H1 (cell line): ENCODE data around the gene FSTL4. TPM values are rescaled to one million over a fixed set of nuclear protein-coding genes. Genes with fewer than 3 reads are reported as not detected.

Source experiments
- CTCF ChIA-PET: fragments of 300-600 bp; sonication (Branson Sonifier 250); formaldehyde crosslinking; loops from one replicate; lab custom pipeline; 2021; ENCODE audit not compliant: partially characterized antibody; lab: Charles Lee
- POLR2A ChIA-PET: fragments of 300-600 bp; sonication (Branson Sonifier 250); formaldehyde crosslinking; loops from one replicate; lab custom pipeline; 2021; ENCODE audit warnings: inconsistent platforms; ENCODE audit not compliant: partially characterized antibody; lab: Charles Lee
- DNase-seq, 2 experiments: peaks; one replicate each; pipeline versions ENCODE4 v3.0.0 to v3.0.0-alpha.2; 2010 to 2022; ENCODE audit warnings: low spot score in 2 of 2, low read depth in 1 of 2, mixed read lengths in 1 of 2
- FAIRE-seq: peaks from 2 replicates; lab custom pipeline; 2011; peaks lifted over from hg19 to GRCh38; lab: Jason Lieb, UNC
- H2AFZ ChIP-seq: 2 replicates; pipeline ENCODE4 v1.8.1; 2012; ENCODE audit warnings: low read length, inconsistent platforms
- H2AK5ac ChIP-seq: 2 replicates; pipeline ENCODE4 v1.6.1; 2013; ENCODE audit warnings: low read depth, low read length
- H2BK120ac ChIP-seq: replicated peaks from 2 replicates; pipeline ENCODE3; 2013; ENCODE audit warnings: low read depth, low read length, inconsistent platforms
- H2BK12ac ChIP-seq: 2 replicates; pipeline ENCODE4 v1.6.1; 2013; ENCODE audit warnings: low read depth, low read length
- H2BK15ac ChIP-seq: 2 replicates; pipeline ENCODE4 v1.6.1; 2013; ENCODE audit warnings: low read length
- H2BK20ac ChIP-seq: 2 replicates; pipeline ENCODE4 v1.6.1; 2013; ENCODE audit warnings: low read length
- H2BK5ac ChIP-seq: 2 replicates; pipeline ENCODE4 v1.6.1; 2013; ENCODE audit warnings: low read depth, low read length
- H3K14ac ChIP-seq: 2 replicates; pipeline ENCODE4 v1.6.1; 2013; ENCODE audit warnings: inconsistent platforms; ENCODE audit not compliant: insufficient read length
- H3K18ac ChIP-seq: 2 replicates; pipeline ENCODE4 v1.6.1; 2013; ENCODE audit warnings: low read length; ENCODE audit errors: extremely low read depth
- H3K23ac ChIP-seq: 2 replicates; pipeline ENCODE4 v1.6.1; 2013; ENCODE audit warnings: inconsistent platforms; ENCODE audit not compliant: insufficient read length
- H3K23me2 ChIP-seq: 2 replicates; pipeline ENCODE4 v1.6.1; 2013; ENCODE audit warnings: low read depth, low read length
- H3K27ac ChIP-seq: 2 replicates; pipeline ENCODE4 v1.6.1; 2011; ENCODE audit warnings: low read depth, low read length, inconsistent platforms
- H3K27me3 ChIP-seq, 4 experiments: replicated peaks in 1 of 4; 1 replicate in 1 of 4; 2 replicates in 3 of 4; pipeline versions ENCODE4 v1.6.1 to v1.8.1; 2011 to 2013; ENCODE audit warnings: low read length in 3 of 4, mild to moderate bottlenecking in 3 of 4, inconsistent platforms in 2 of 4, mixed read lengths in 2 of 4, moderate library complexity in 1 of 4; ENCODE audit not compliant: control insufficient read depth in 3 of 4, insufficient read depth in 3 of 4; ENCODE audit errors: extremely low read depth in 1 of 4
- H3K36me3 ChIP-seq, 4 experiments: 2 replicates each; pipeline versions ENCODE4 v1.6.1 to v1.8.1; 2011 to 2013; ENCODE audit warnings: mild to moderate bottlenecking in 4 of 4, low read length in 3 of 4, moderate library complexity in 2 of 4, control low read depth in 1 of 4, inconsistent platforms in 1 of 4; ENCODE audit not compliant: insufficient read depth in 4 of 4, control insufficient read depth in 2 of 4
- H3K4ac ChIP-seq: replicated peaks from 2 replicates; pipeline ENCODE3; 2013; ENCODE audit warnings: low read length, low read depth, mixed read lengths, inconsistent platforms; ENCODE audit not compliant: insufficient read length
- H3K4me1 ChIP-seq, 4 experiments: replicated peaks in 1 of 4; 1 replicate in 1 of 4; 2 replicates in 3 of 4; pipeline versions ENCODE4 v1.6.1 to v1.8.1; 2011 to 2013; ENCODE audit warnings: low read length in 3 of 4, inconsistent platforms in 2 of 4, mixed read lengths in 1 of 4; ENCODE audit not compliant: insufficient read depth in 4 of 4, control insufficient read depth in 3 of 4
- H3K4me2 ChIP-seq, 2 experiments: 2 replicates each; pipeline versions ENCODE4 v1.6.1 to v1.8.1; 2011 to 2013; ENCODE audit warnings: low read depth in 2 of 2, low read length in 2 of 2, control low read depth in 1 of 2, inconsistent platforms in 1 of 2, mild to moderate bottlenecking in 1 of 2; ENCODE audit not compliant: insufficient read depth in 1 of 2
- H3K4me3 ChIP-seq, 4 experiments: fragments of 200-600, 300-600 bp in 1 of 4; sonication (generic), shearing (Covaris generic), sonication (Bioruptor Twin) in 1 of 4; 2 replicates each; pipeline versions ENCODE4 v1.5.1 to v1.8.1; 2011 to 2016; ENCODE audit warnings: low read length in 4 of 4, low read depth in 3 of 4, control low read depth in 2 of 4, inconsistent platforms in 2 of 4, mild to moderate bottlenecking in 2 of 4, mixed read lengths in 1 of 4, moderate library complexity in 1 of 4; ENCODE audit not compliant: insufficient read depth in 2 of 4; ENCODE audit errors: extremely low read depth in 1 of 4
- H3K56ac ChIP-seq: replicated peaks from 2 replicates; pipeline ENCODE3; 2013; ENCODE audit warnings: low read depth, mild to moderate bottlenecking, mixed read lengths, low read length, inconsistent platforms; ENCODE audit not compliant: insufficient read length
- H3K79me1 ChIP-seq: 2 replicates; pipeline ENCODE4 v1.6.1; 2013; ENCODE audit warnings: low read depth, low read length, control low read depth
- H3K79me2 ChIP-seq, 2 experiments: 2 replicates each; pipeline versions ENCODE4 v1.6.1 to v1.8.1; 2012 to 2013; ENCODE audit warnings: low read length in 2 of 2, mild to moderate bottlenecking in 2 of 2, inconsistent platforms in 1 of 2; ENCODE audit not compliant: insufficient read depth in 2 of 2, control insufficient read depth in 1 of 2
- H3K9ac ChIP-seq, 4 experiments: replicated peaks in 1 of 4; 1 replicate in 1 of 4; 2 replicates in 3 of 4; pipeline versions ENCODE4 v1.6.1 to v1.8.1; 2011 to 2013; ENCODE audit warnings: low read depth in 3 of 4, low read length in 3 of 4, control low read depth in 2 of 4, mild to moderate bottlenecking in 2 of 4, moderate library complexity in 2 of 4, inconsistent platforms in 1 of 4; ENCODE audit errors: extremely low read depth in 1 of 4
- H3K9me3 ChIP-seq, 2 experiments: 2 replicates each; pipeline versions ENCODE4 v1.6.1 to v1.8.1; 2012 to 2013; ENCODE audit warnings: mild to moderate bottlenecking in 2 of 2, moderate library complexity in 2 of 2, control low read depth in 1 of 2, inconsistent platforms in 1 of 2, low read depth in 1 of 2, low read length in 1 of 2, mixed read lengths in 1 of 2; ENCODE audit not compliant: insufficient read depth in 2 of 2
- H4K20me1 ChIP-seq, 2 experiments: replicated peaks in 1 of 2; 2 replicates each; pipeline versions ENCODE3 to v1.8.1; 2011 to 2013; ENCODE audit warnings: inconsistent platforms in 2 of 2, low read length in 2 of 2, mild to moderate bottlenecking in 1 of 2; ENCODE audit not compliant: insufficient read depth in 2 of 2, control insufficient read depth in 1 of 2
- H4K5ac ChIP-seq: 2 replicates; pipeline ENCODE4 v1.6.1; 2013; ENCODE audit warnings: low read length, low read depth, mixed read lengths, inconsistent platforms; ENCODE audit not compliant: insufficient read length
- H4K8ac ChIP-seq: 2 replicates; pipeline ENCODE4 v1.8.0; 2013; ENCODE audit warnings: mild to moderate bottlenecking, moderate library complexity, low read length, inconsistent platforms; ENCODE audit not compliant: insufficient read depth; ENCODE audit errors: extremely low read depth
- H4K91ac ChIP-seq: replicated peaks from 2 replicates; pipeline ENCODE3; 2013; ENCODE audit warnings: low read length, mixed read lengths, inconsistent platforms; ENCODE audit not compliant: insufficient read length
- CBX8 ChIP-seq: fragments of 300-800, 300-1000 bp; sonication (generic); IDR thresholded peaks from 2 replicates; pipeline ENCODE4 v1.7.1; 2016; ENCODE audit warnings: low read depth, low read length, borderline replicate concordance
- WGBS, 2 experiments: shearing (Covaris generic) in 1 of 2; methylation state at CpG; one replicate each; pipeline versions ENCODE4 v1.1.6 to v1.1.7; 2013 to 2015; ENCODE audit warnings: low lambda C conversion rate in 2 of 2, mixed read lengths in 2 of 2, inconsistent platforms in 1 of 2, low coverage in 1 of 2, missing lambda C conversion rate in 1 of 2; ENCODE audit not compliant: insufficient replicate concordance in 2 of 2, insufficient coverage in 1 of 2, insufficient read length in 1 of 2; ENCODE audit errors: extremely low coverage in 1 of 2, missing lambda C conversion rate in 1 of 2; 5-methylcytosine and 5-hydroxymethylcytosine counted together
- polyA plus RNA-seq, 7 experiments: library from polyadenylated mRNA; depleted of rRNA in 3 of 7; stranded (reverse) in 5 of 7; unstranded in 2 of 7; fragments of >200 nt in 5 of 7; fragments of 200-250 nt in 2 of 7; gene quantifications; 1 replicate in 5 of 7; 2 replicates in 1 of 7; 4 replicates in 1 of 7; pipeline versions ENCODE4 v1.2.1 to v1.2.3, GENCODE V29; 2011 to 2013; ENCODE audit warnings: missing spikeins in 2 of 7, mixed read lengths in 2 of 7
- total RNA-seq: library from RNA; stranded (reverse); fragmentation: NEBNext Ultra II Directional; extraction: Animal tissue kit (Norgen Biotek cat#: 25700); gene quantifications from 2 replicates; pipeline ENCODE4 v1.2.1, GENCODE V29; 2021
- TF ChIP-seq, protein P1 (sequence below): IDR thresholded peaks from 2 replicates; pipeline ENCODE4 v1.6.1; 2011; ENCODE audit warnings: low read length, improper control_type of control experiment

The FSTL4 gene
- total and polyA plus RNA-seq, 2 of the 8 experiments (the other 6 are each of a cell fraction or from before 2014, with no cell fraction given) = 3.1 to 4.1 TPM

DNA sequence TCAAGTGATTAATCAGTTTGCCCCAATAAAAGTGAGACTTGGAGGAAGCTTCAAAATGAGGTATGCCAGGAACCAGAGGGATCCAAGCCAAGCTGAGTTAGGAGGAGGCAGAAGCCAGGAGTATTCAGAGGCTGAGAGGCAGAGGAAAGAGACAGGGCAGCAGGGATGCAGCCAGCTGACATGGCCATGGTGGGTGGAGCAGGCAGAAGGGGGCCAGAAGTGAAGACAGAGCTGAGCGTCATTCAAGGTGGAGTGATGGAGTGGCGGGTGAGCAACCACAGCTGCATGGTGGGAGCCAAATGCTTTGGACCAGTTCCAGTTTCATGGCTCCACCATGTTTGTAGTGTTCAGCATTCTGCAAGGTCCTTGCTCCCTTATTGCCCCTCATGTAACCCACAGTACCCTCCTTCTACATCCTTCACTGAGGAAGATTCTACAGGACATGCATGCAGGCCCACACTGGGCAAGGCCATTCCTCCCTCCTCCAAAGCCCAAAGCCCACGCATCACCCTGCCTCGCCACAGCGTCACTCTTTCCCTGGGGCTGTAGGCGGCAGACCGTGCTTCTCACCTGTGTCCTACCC is 100.6 kb downstream of the FSTL4 start:
- no peak overlapping the region for H2BK120ac ChIP-seq
- H2BK20ac ChIP-seq = no peak overlapping the region
- TF ChIP-seq CBX8 = no peak
- TF ChIP-seq, protein P1, sequence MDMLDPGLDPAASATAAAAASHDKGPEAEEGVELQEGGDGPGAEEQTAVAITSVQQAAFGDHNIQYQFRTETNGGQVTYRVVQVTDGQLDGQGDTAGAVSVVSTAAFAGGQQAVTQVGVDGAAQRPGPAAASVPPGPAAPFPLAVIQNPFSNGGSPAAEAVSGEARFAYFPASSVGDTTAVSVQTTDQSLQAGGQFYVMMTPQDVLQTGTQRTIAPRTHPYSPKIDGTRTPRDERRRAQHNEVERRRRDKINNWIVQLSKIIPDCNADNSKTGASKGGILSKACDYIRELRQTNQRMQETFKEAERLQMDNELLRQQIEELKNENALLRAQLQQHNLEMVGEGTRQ = no peak
- TF ChIP-seq, all 59 proteins: peak for 0
- H3K79me2 ChIP-seq = no peaks in the 10 kb centered on the region
- ChIA-PET CTCF (interaction anchor here (0.9 to 1.3 kb wide), 3 partner anchors 14 to 433 kb away, joined by 3 read pairs; no protein-coding TSS in a partner anchor), POLR2A (no interaction called here)
- no peak overlapping the region for H3K27ac ChIP-seq
- H3K4ac ChIP-seq = no peak overlapping the region
- H4K91ac ChIP-seq = no peak overlapping the region
- no peaks in the 10 kb centered on the region for H4K20me1 ChIP-seq
- H4K5ac ChIP-seq = no peak overlapping the region
- H3K23me2 ChIP-seq = no peaks in the 10 kb centered on the region
- H3K36me3 ChIP-seq = no peaks in the 10 kb centered on the region
- H3K9me3 ChIP-seq = no peaks in the 10 kb centered on the region
- H3K18ac ChIP-seq = no peak overlapping the region
- no peaks in the 10 kb centered on the region; a peak in 1 of 7 replicates for H3K27me3 ChIP-seq
- H4K8ac ChIP-seq = no peak overlapping the region; the same call in 1 of the 2 replicates
- DNase-seq (peak in 1 of 2 experiments; percentile 19), FAIRE-seq (no peak)
- no peak overlapping the region for H3K56ac ChIP-seq
- no peak overlapping the region for H3K14ac ChIP-seq
- H3K4me2 ChIP-seq = no peak overlapping the region
- H2AFZ ChIP-seq = no peak overlapping the region
- no peaks in the 10 kb centered on the region; the same call in 1 of the 2 replicates for H3K79me1 ChIP-seq
- H2BK12ac ChIP-seq = no peak overlapping the region
- no peak overlapping the region for H3K9ac ChIP-seq
- no peaks in the 10 kb centered on the region; a peak in 2 of 7 replicates for H3K4me1 ChIP-seq
- H3K23ac ChIP-seq = no peak overlapping the region
- H2BK15ac ChIP-seq = 0 out of 2 replicates have a peak overlapping the region, but pooled peaks have one; percentile 14
- WGBS, 2 experiments = 93% methylated on average over 7 of the region's 7 CpGs; no CpG with 5 or more reads in 1 of the 2 experiments
- H2AK5ac ChIP-seq = no peak overlapping the region
- no peak overlapping the region for H2BK5ac ChIP-seq
- H3K4me3 ChIP-seq = no peak overlapping the region
